Thyroid gland (tissue), 4 donors: Measurements from ENCODE around the gene SLC30A2.

Experiments
- POLR2A ChIP-seq, 2 donors: fragments of 450-650 bp; IDR thresholded peaks; one replicate each; pipeline ENCODE4 v1.6.1; 2017; ENCODE audit warnings: antibody characterized with exemption in 2 of 2, mild to moderate bottlenecking in 2 of 2, moderate library complexity in 1 of 2
- TF ChIP-seq, protein P1 (sequence below), 6 experiments: fragments of 200-600 bp in 3 of 6; fragments of 450-650 bp in 3 of 6; sonication (generic) in 3 of 6; IDR thresholded peaks; one replicate each; pipeline ENCODE4 v1.5.1; 2016 to 2019; ENCODE audit warnings: antibody characterized with exemption in 6 of 6, mild to moderate bottlenecking in 2 of 6, inconsistent platforms in 1 of 6, moderate library complexity in 1 of 6

- TF ChIP-seq, protein P1, sequence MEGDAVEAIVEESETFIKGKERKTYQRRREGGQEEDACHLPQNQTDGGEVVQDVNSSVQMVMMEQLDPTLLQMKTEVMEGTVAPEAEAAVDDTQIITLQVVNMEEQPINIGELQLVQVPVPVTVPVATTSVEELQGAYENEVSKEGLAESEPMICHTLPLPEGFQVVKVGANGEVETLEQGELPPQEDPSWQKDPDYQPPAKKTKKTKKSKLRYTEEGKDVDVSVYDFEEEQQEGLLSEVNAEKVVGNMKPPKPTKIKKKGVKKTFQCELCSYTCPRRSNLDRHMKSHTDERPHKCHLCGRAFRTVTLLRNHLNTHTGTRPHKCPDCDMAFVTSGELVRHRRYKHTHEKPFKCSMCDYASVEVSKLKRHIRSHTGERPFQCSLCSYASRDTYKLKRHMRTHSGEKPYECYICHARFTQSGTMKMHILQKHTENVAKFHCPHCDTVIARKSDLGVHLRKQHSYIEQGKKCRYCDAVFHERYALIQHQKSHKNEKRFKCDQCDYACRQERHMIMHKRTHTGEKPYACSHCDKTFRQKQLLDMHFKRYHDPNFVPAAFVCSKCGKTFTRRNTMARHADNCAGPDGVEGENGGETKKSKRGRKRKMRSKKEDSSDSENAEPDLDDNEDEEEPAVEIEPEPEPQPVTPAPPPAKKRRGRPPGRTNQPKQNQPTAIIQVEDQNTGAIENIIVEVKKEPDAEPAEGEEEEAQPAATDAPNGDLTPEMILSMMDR (IDR thresholded peaks at IDR 0.05) = no peak
- no peak for TF ChIP-seq POLR2A (IDR thresholded peaks at IDR 0.05)
These were observed 55.7 kb downstream of the SLC30A2 start for GRCh38 chr1:25990251-25990650.
